B cell (primary cell): Measurements from ENCODE around the gene MKS1. TPM values are rescaled to one million over a fixed set of nuclear protein-coding genes. Genes with fewer than 3 reads are reported as not detected.

Experiments
- ATAC-seq: fragments of 200-7000 bp; cut with Tn5 transposase; one replicate; pipeline ENCODE4 v1.10.0; 2021; ENCODE audit warnings: low read depth, mild to moderate bottlenecking, moderate number of reproducible peaks, moderate library complexity
- CTCF ChIA-PET: fragments of 350-600 bp; sonication (Branson Sonifier 250); formaldehyde crosslinking; loops from one replicate; lab custom pipeline; 2021; ENCODE audit warnings: antibody characterized with exemption, inconsistent platforms; lab: Charles Lee
- POLR2A ChIA-PET: fragments of 350-600 bp; sonication (Branson Sonifier 250); formaldehyde crosslinking; loops from one replicate; lab custom pipeline; 2021; ENCODE audit warnings: antibody characterized with exemption; lab: Charles Lee
- DNase-seq: peaks from one replicate; pipeline ENCODE4 v3.0.0; 2013
- H2AFZ ChIP-seq: 2 replicates; pipeline ENCODE4 v1.6.1; 2012; ENCODE audit warnings: mild to moderate bottlenecking, low read depth, low read length; ENCODE audit not compliant: insufficient read depth, poor library complexity, severe bottlenecking
- H3K27ac ChIP-seq, 2 donors: 1 replicate in 1 of 2; 2 replicates in 1 of 2; pipeline ENCODE4 v1.5.1; 2012 to 2013; ENCODE audit warnings: low read length in 2 of 2, mild to moderate bottlenecking in 2 of 2, moderate library complexity in 1 of 2
- H3K27me3 ChIP-seq, 4 experiments: fragments of 200-600 bp in 1 of 4; sonication (generic) in 1 of 4; replicated peaks in 1 of 4; 1 replicate in 2 of 4; 2 replicates in 2 of 4; pipeline versions ENCODE4 v1.6.1 to v1.7.0; 2013 to 2016; ENCODE audit warnings: low read length in 3 of 4, mild to moderate bottlenecking in 2 of 4, mixed read lengths in 1 of 4, moderate library complexity in 1 of 4; ENCODE audit not compliant: insufficient read depth in 4 of 4, control insufficient read depth in 3 of 4; ENCODE audit errors: control extremely low read depth in 1 of 4
- H3K36me3 ChIP-seq, 2 experiments: replicated peaks in 1 of 2; 1 replicate in 1 of 2; 2 replicates in 1 of 2; pipeline versions ENCODE4 v1.6.1 to v1.7.1; 2013; ENCODE audit warnings: low read length in 1 of 2; ENCODE audit not compliant: insufficient read depth in 2 of 2, control insufficient read depth in 1 of 2; ENCODE audit errors: control extremely low read depth in 1 of 2, extremely low read depth in 1 of 2
- H3K4me1 ChIP-seq, 2 donors: fragments of 200-600 bp in 1 of 2; sonication (generic) in 1 of 2; 1 replicate in 1 of 2; 2 replicates in 1 of 2; pipeline versions ENCODE4 v1.5.1 to v1.6.1; 2013 to 2017; ENCODE audit warnings: low read length in 2 of 2; ENCODE audit not compliant: control insufficient read depth in 2 of 2, insufficient read depth in 2 of 2
- H3K4me2 ChIP-seq: replicated peaks from 2 replicates; pipeline ENCODE3; 2012; ENCODE audit warnings: mild to moderate bottlenecking, low read depth, low read length; ENCODE audit not compliant: poor library complexity, severe bottlenecking
- H3K4me3 ChIP-seq, 5 experiments: fragments of 200-600 bp in 1 of 5; sonication (generic) in 1 of 5; 1 replicate in 3 of 5; 2 replicates in 2 of 5; pipeline versions ENCODE4 v1.5.1 to v1.7.0; 2011 to 2016; ENCODE audit warnings: low read length in 4 of 5, mild to moderate bottlenecking in 4 of 5, low read depth in 2 of 5, control low read depth in 1 of 5, moderate library complexity in 1 of 5; ENCODE audit not compliant: insufficient read depth in 1 of 5; ENCODE audit errors: control extremely low read depth in 1 of 5, extremely low read depth in 1 of 5
- H3K79me2 ChIP-seq: fragments of 200-600 bp; sonication (generic); one replicate; pipeline ENCODE4 v1.6.0; 2016; ENCODE audit warnings: low read length; ENCODE audit not compliant: control insufficient read depth, insufficient read depth
- H3K9ac ChIP-seq: fragments of 200-600 bp; sonication (generic); 2 replicates; pipeline ENCODE4 v1.6.1; 2017; ENCODE audit warnings: mild to moderate bottlenecking, low read length, moderate library complexity
- H3K9me3 ChIP-seq, 3 donors: one replicate each; pipeline versions ENCODE4 v1.6.1 to v1.7.1; 2013; ENCODE audit warnings: low read length in 2 of 3; ENCODE audit not compliant: control insufficient read depth in 2 of 3, insufficient read depth in 1 of 3; ENCODE audit errors: control extremely low read depth in 1 of 3
- H4K20me1 ChIP-seq: 2 replicates; pipeline ENCODE4 v1.6.0; 2012; ENCODE audit warnings: mild to moderate bottlenecking, low read length; ENCODE audit not compliant: insufficient read depth, control insufficient read depth, poor library complexity, severe bottlenecking
- H3K27ac Mint-ChIP-seq: one replicate; pipeline ENCODE4 v1.8.0; 2021; ENCODE audit warnings: mixed read lengths
- H3K27me3 Mint-ChIP-seq: one replicate; pipeline ENCODE4 v1.8.0; 2021; ENCODE audit warnings: mixed read lengths
- H3K4me1 Mint-ChIP-seq: one replicate; pipeline ENCODE4 v1.8.0; 2021; ENCODE audit warnings: mixed read lengths
- H3K4me3 Mint-ChIP-seq: one replicate; pipeline ENCODE4 v1.8.0; 2021; ENCODE audit warnings: mixed read lengths
- H3K9me3 Mint-ChIP-seq: one replicate; pipeline ENCODE4 v1.8.0; 2022; ENCODE audit warnings: mixed read lengths; ENCODE audit not compliant: insufficient read depth
- CTCF ChIP-seq: fragments of 200-600 bp; IDR thresholded peaks from one replicate; pipeline ENCODE4 v1.8.0; 2022; ENCODE audit warnings: antibody characterized with exemption, mild to moderate bottlenecking
- EZH2 ChIP-seq: IDR thresholded peaks from 2 replicates; pipeline ENCODE4 v1.6.1; 2012; ENCODE audit warnings: borderline replicate concordance, low read depth, mild to moderate bottlenecking, moderate library complexity, low read length; ENCODE audit not compliant: insufficient read depth, poor library complexity, severe bottlenecking
- WGBS: methylation state at CpG from one replicate; pipeline ENCODE4 v1.1.5; 2013; ENCODE audit warnings: missing lambda C conversion rate; ENCODE audit not compliant: insufficient coverage; 5-methylcytosine and 5-hydroxymethylcytosine counted together
- intact Hi-C: fragments of 100-400 bp; cut with micrococcal nuclease; formaldehyde crosslinking; loops from one replicate; pipeline ENCODE4 v1.10.0; 2022
- polyA plus RNA-seq: library from polyadenylated mRNA; depleted of rRNA; stranded (reverse); fragments of >200 nt; gene quantifications from 2 replicates; pipeline ENCODE4 v1.2.3, GENCODE V29; 2012
- total RNA-seq, 2 donors: library from RNA; stranded (reverse); fragments of 120-200 nt in 1 of 2; gene quantifications; 1 replicate in 1 of 2; 2 replicates in 1 of 2; pipeline versions ENCODE4 v1.2.3 to v1.2.4, GENCODE V29; 2013 to 2022

Gene MKS1
- total and polyA plus RNA-seq, 2 donors (not counting 1 experiment from before 2014, with no cell fraction given) = 8.3 to 19.6 TPM

GRCh38 chr17:58246781-58247180, 27.7 kb upstream of the MKS1 start:
- Histone ChIP-seq H3K9ac (no peak overlapping the region), H2AFZ (no peak overlapping the region), H3K27me3 (peaks cover 0 to 41% (median 12%) of the 10 kb centered on the region in 4 experiments), H3K4me3 (no peak overlapping the region), H3K4me1 (peaks cover 14 to 18% of the 10 kb centered on the region in 2 donors), H4K20me1 (no peaks in the 10 kb centered on the region), H3K36me3 (no peaks in the 10 kb centered on the region), H3K4me2 (no peak overlapping the region), H3K9me3 (peaks cover 0 to 3% (median 0%) of the 10 kb centered on the region in 3 donors), H3K79me2 (no peaks in the 10 kb centered on the region), H3K27ac (no peak overlapping the region)
- no peak for TF ChIP-seq CTCF
- TF ChIP-seq EZH2 = no peak
- H3K4me1 Mint-ChIP-seq = peaks cover 19% of the 10 kb centered on the region
- no peaks in the 10 kb centered on the region for H3K9me3 Mint-ChIP-seq
- WGBS = 100% methylated on average over 1 of the region's 1 CpG
- ATAC-seq = no peak
- no peak overlapping the region for H3K4me3 Mint-ChIP-seq
- intact Hi-C loops = no loop called here
- ChIA-PET CTCF (interaction anchor here (0.7 to 8.4 kb wide), 11 partner anchors 9 to 241 kb away, joined by 3 to 58 read pairs (median 3); partner anchors contain the start of genes HSF5 and MKS1), POLR2A (no interaction called here)
- no peak for DNase-seq
- H3K27me3 Mint-ChIP-seq = peaks cover 27% of the 10 kb centered on the region
- H3K27ac Mint-ChIP-seq = no peak overlapping the region

GRCh38 chr17:58246104-58246740, 27.2 kb upstream of the MKS1 start:
- WGBS = 86% methylated on average over 9 of the region's 13 CpGs
- Histone ChIP-seq H3K9me3 (peaks cover 0 to 3% (median 0%) of the 10 kb centered on the region in 3 donors), H3K27ac (no peak overlapping the region), H4K20me1 (no peaks in the 10 kb centered on the region), H2AFZ (no peak overlapping the region), H3K36me3 (no peaks in the 10 kb centered on the region), H3K27me3 (peaks cover 0 to 47% (median 14%) of the 10 kb centered on the region in 4 experiments), H3K4me3 (no peak overlapping the region), H3K4me1 (peaks cover 14 to 18% of the 10 kb centered on the region in 2 donors), H3K4me2 (no peak overlapping the region), H3K9ac (no peak overlapping the region), H3K79me2 (no peaks in the 10 kb centered on the region)
- DNase-seq (no peak), ATAC-seq (no peak)
- no peaks in the 10 kb centered on the region for H3K9me3 Mint-ChIP-seq
- peaks cover 32% of the 10 kb centered on the region for H3K27me3 Mint-ChIP-seq
- intact Hi-C loops = no loop called here
- CTCF ChIA-PET = interaction anchor here (1.1 to 8.4 kb wide), 8 partner anchors 14 to 242 kb away, joined by 3 to 58 read pairs (median 4); partner anchors contain the start of genes HSF5 and MKS1
- POLR2A ChIA-PET = no interaction called here
- H3K27ac Mint-ChIP-seq = no peak overlapping the region
- H3K4me1 Mint-ChIP-seq = peaks cover 19% of the 10 kb centered on the region
- H3K4me3 Mint-ChIP-seq = no peak overlapping the region
- TF ChIP-seq EZH2 = no peak
- TF ChIP-seq CTCF = no peak
